Tibial nerve (tissue), 4 donors: Measurements from ENCODE around the gene ZNF761. TPM values are rescaled to one million over a fixed set of nuclear protein-coding genes. Genes with fewer than 3 reads are reported as not detected.
A peak's percentile ranks its signal among the peaks of the same experiment; 100 is the strongest.

Source experiments
- DNase-seq, 2 donors: peaks; one replicate each; pipeline ENCODE4 v3.0.0-alpha.2; 2019; ENCODE audit warnings: low spot score in 2 of 2
- H3K27ac ChIP-seq, 4 donors: fragments of 200-600 bp; sonication (generic) in 3 of 4; one replicate each; pipeline ENCODE4 v1.5.1; 2017 to 2019; ENCODE audit warnings: mild to moderate bottlenecking in 1 of 4
- H3K27me3 ChIP-seq, 2 donors: fragments of 200-600 bp; sonication (generic) in 1 of 2; one replicate each; pipeline versions ENCODE4 v1.5.1 to v1.6.0; 2017 to 2019
- H3K36me3 ChIP-seq, 3 donors: fragments of 200-600 bp; sonication (generic); one replicate each; pipeline ENCODE4 v1.5.1; 2018 to 2019
- H3K4me1 ChIP-seq, 4 donors: fragments of 200-600 bp; sonication (generic) in 3 of 4; one replicate each; pipeline ENCODE4 v1.5.1; 2017 to 2019
- H3K4me3 ChIP-seq, 4 donors: fragments of 200-600 bp; sonication (generic) in 3 of 4; one replicate each; pipeline ENCODE4 v1.5.1; 2017 to 2019; ENCODE audit warnings: mild to moderate bottlenecking in 1 of 4, moderate library complexity in 1 of 4
- H3K9me3 ChIP-seq, 4 donors: fragments of 200-600 bp; sonication (generic) in 3 of 4; one replicate each; pipeline ENCODE4 v1.5.1; 2017 to 2019
- CTCF ChIP-seq, 5 experiments: fragments of 200-600 bp in 3 of 5; fragments of 450-650 bp in 2 of 5; sonication (generic) in 3 of 5; IDR thresholded peaks; one replicate each; pipeline ENCODE4 v1.5.1; 2016 to 2019; ENCODE audit warnings: antibody characterized with exemption in 5 of 5, mild to moderate bottlenecking in 3 of 5, moderate library complexity in 2 of 5
- EP300 ChIP-seq, 2 donors: sonication (generic); formaldehyde crosslinking; IDR thresholded peaks; one replicate each; pipeline ENCODE4 v1.6.1; 2017; ENCODE audit warnings: antibody characterized with exemption in 2 of 2, mild to moderate bottlenecking in 1 of 2
- POLR2A ChIP-seq, 2 donors: fragments of 450-650 bp; IDR thresholded peaks; one replicate each; pipeline ENCODE4 v1.6.1; 2017; ENCODE audit warnings: antibody characterized with exemption in 2 of 2, mild to moderate bottlenecking in 2 of 2, moderate library complexity in 2 of 2
- WGBS, 2 donors: methylation state at CpG; one replicate each; pipeline ENCODE4 v1.1.5; 2018; 5-methylcytosine and 5-hydroxymethylcytosine counted together
- total RNA-seq, 4 donors: library from RNA; depleted of rRNA; stranded (reverse); fragments of >200 nt; gene quantifications; one replicate each; pipeline ENCODE4 v1.1.0, GENCODE V29; 2016

Gene ZNF761
- 10 to 100 TPM in 2 of 4 donors, 1 to 10 TPM in 2; 9.2 to 15.3 (median 10.5) TPM for total RNA-seq

- WGBS, 2 donors, result 1 to 2% methylated on average over 29 to 46 of the region's 46 CpGs
- peak; percentile 17 to 89 for TF ChIP-seq EP300 (IDR thresholded peaks at IDR 0.05)
- TF ChIP-seq POLR2A (IDR thresholded peaks at IDR 0.05), result peak; percentile 45 to 78
- TF ChIP-seq CTCF (IDR thresholded peaks at IDR 0.05), result peak; percentile 36 to 70 (median 56)
- H3K9me3 ChIP-seq, result no peaks in the 10 kb centered on the region
- H3K4me3 ChIP-seq, result peak within 1 kb of the TSS; percentile 41 to 79 (median 63)
- peaks cover 0 to 26% (median 5%) of the 10 kb centered on the region in 3 donors for H3K36me3 ChIP-seq
- H3K27ac ChIP-seq, result peak within 1 kb of the TSS; percentile 15 to 79 (median 59)
- peak; percentile 89 to 94 for DNase-seq
- peaks cover 0 to 15% (median 2%) of the 10 kb centered on the region in 4 donors for H3K4me1 ChIP-seq
- no peaks in the 10 kb centered on the region for H3K27me3 ChIP-seq
Measured at GRCh38 chr19:53431399-53432087, at the start of gene ZNF761. ZNF761 (plus strand) TSS chr19:53431984; CDS start chr19:53447269, 15,285 bp downstream.

- no peak for DNase-seq
- no peak overlapping the region for H3K27ac ChIP-seq
- WGBS, 2 donors, result 41 to 51% methylated on average over 3 of the region's 3 CpGs
- TF ChIP-seq CTCF (IDR thresholded peaks at IDR 0.05), result no peak
- TF ChIP-seq EP300 (IDR thresholded peaks at IDR 0.05), result no peak
- no peak for TF ChIP-seq POLR2A (IDR thresholded peaks at IDR 0.05)
- no peaks in the 10 kb centered on the region for H3K4me1 ChIP-seq
- H3K9me3 ChIP-seq, result peaks cover 0 to 49% (median 4%) of the 10 kb centered on the region in 4 donors
- H3K27me3 ChIP-seq, result no peaks in the 10 kb centered on the region
- peaks cover 0 to 36% (median 0%) of the 10 kb centered on the region in 3 donors for H3K36me3 ChIP-seq
- H3K4me3 ChIP-seq, result no peak overlapping the region
Measured at GRCh38 chr19:53388168-53388567, 43.6 kb upstream of the ZNF761 start.

- peaks cover 0 to under 1% (median 0%) of the 10 kb centered on the region in 4 donors for H3K4me1 ChIP-seq
- DNase-seq, result no peak
- H3K27me3 ChIP-seq, result no peaks in the 10 kb centered on the region
- WGBS, 2 donors, result 84 to 88% methylated on average over 5 of the region's 5 CpGs
- H3K27ac ChIP-seq, result no peak overlapping the region
- H3K9me3 ChIP-seq, result peaks cover 0 to 41% (median 3%) of the 10 kb centered on the region in 4 donors
- H3K36me3 ChIP-seq, result peaks cover 0 to 29% (median 0%) of the 10 kb centered on the region in 3 donors
- H3K4me3 ChIP-seq, result no peak overlapping the region
- TF ChIP-seq CTCF (IDR thresholded peaks at IDR 0.05) (no peak), POLR2A (IDR thresholded peaks at IDR 0.05) (no peak), EP300 (IDR thresholded peaks at IDR 0.05) (no peak)
Measured at GRCh38 chr19:53388904-53389303, 42.9 kb upstream of the ZNF761 start.

GRCh38 chr19:53389571-53389970, 42.2 kb upstream of the ZNF761 start:
- Histone ChIP-seq H3K36me3 (peaks cover 0 to 27% (median 0%) of the 10 kb centered on the region in 3 donors), H3K4me3 (no peak overlapping the region), H3K27ac (no peak overlapping the region), H3K27me3 (no peaks in the 10 kb centered on the region), H3K4me1 (peaks cover 0 to 7% (median 3%) of the 10 kb centered on the region in 4 donors), H3K9me3 (peaks cover 0 to 35% (median 0%) of the 10 kb centered on the region in 4 donors)
- DNase-seq, result no peak
- TF ChIP-seq CTCF (IDR thresholded peaks at IDR 0.05) (no peak), POLR2A (IDR thresholded peaks at IDR 0.05) (no peak), EP300 (IDR thresholded peaks at IDR 0.05) (no peak)
- 73 to 80% methylated on average over 8 of the region's 8 CpGs for WGBS, 2 donors

- Histone ChIP-seq H3K36me3 (peaks cover 0 to 22% (median 0%) of the 10 kb centered on the region in 3 donors), H3K4me1 (peaks cover 0 to 9% (median 3%) of the 10 kb centered on the region in 4 donors), H3K4me3 (no peak overlapping the region), H3K27me3 (no peaks in the 10 kb centered on the region), H3K9me3 (peaks cover 0 to 31% (median 0%) of the 10 kb centered on the region in 4 donors), H3K27ac (no peak overlapping the region)
- DNase-seq, result no peak
- 40 to 69% methylated on average over 22 of the region's 22 CpGs for WGBS, 2 donors
- no peak for TF ChIP-seq POLR2A (IDR thresholded peaks at IDR 0.05)
- TF ChIP-seq CTCF (IDR thresholded peaks at IDR 0.05), result no peak
- no peak for TF ChIP-seq EP300 (IDR thresholded peaks at IDR 0.05)
Measured at GRCh38 chr19:53389978-53390377, 41.8 kb upstream of the ZNF761 start.
